Dedifferentiated amniotic fluid mesenchymal stem cell (primary cell): ENCODE results near the gene CD33.
"Not testable (repeated sequence)": the region's sequence is repeated elsewhere in the genome, so short reads cannot be mapped to it uniquely, and the experiment has no call there.

Experiments
- DNase-seq: peaks from one replicate; pipeline ENCODE4 v3.0.0-alpha.2; 2016; ENCODE audit errors: extremely low spot score

The CD33 gene

GRCh38 chr19:51224898-51225393 lies at the start of gene CD33:
CD33 (plus strand) TSS chr19:51225080; CDS start chr19:51225119, 39 bp downstream.
- not testable (repeated sequence) for DNase-seq

GRCh38 chr19:51179256-51179655 lies 45.6 kb upstream of the CD33 start:
- no peak for DNase-seq

- DNase-seq = no peak
Observed at GRCh38 chr19:51181377-51181912, 43.4 kb upstream of the CD33 start.

- DNase-seq = no peak
Observed at GRCh38 chr19:51181913-51182419, 42.9 kb upstream of the CD33 start.

GRCh38 chr19:51183629-51184028 lies 41.3 kb upstream of the CD33 start:
- no peak for DNase-seq

- DNase-seq = no peak
Observed at GRCh38 chr19:51185069-51185867, 39.6 kb upstream of the CD33 start.

GRCh38 chr19:51185868-51186215 lies 39.0 kb upstream of the CD33 start:
- no peak for DNase-seq

GRCh38 chr19:51186323-51186722 lies 38.6 kb upstream of the CD33 start:
- DNase-seq = no peak

GRCh38 chr19:51187395-51188226 lies 37.3 kb upstream of the CD33 start:
- DNase-seq = no peak

GRCh38 chr19:51188227-51188559 lies 36.7 kb upstream of the CD33 start:
- no peak for DNase-seq

- DNase-seq = no peak
Observed at GRCh38 chr19:51192689-51193088, 32.2 kb upstream of the CD33 start.

GRCh38 chr19:51194527-51195315 lies 30.2 kb upstream of the CD33 start:
- DNase-seq = no peak

- no peak for DNase-seq
Observed at GRCh38 chr19:51195316-51195586, 29.6 kb upstream of the CD33 start.

- DNase-seq = no peak
Observed at GRCh38 chr19:51195616-51196015, 29.3 kb upstream of the CD33 start.

GRCh38 chr19:51196181-51196580 lies 28.7 kb upstream of the CD33 start:
- DNase-seq = no peak

- no peak for DNase-seq
Observed at GRCh38 chr19:51198641-51199040, 26.2 kb upstream of the CD33 start.

- no peak for DNase-seq
Observed at GRCh38 chr19:51200071-51200666, 24.7 kb upstream of the CD33 start.

GRCh38 chr19:51201712-51202111 lies 23.2 kb upstream of the CD33 start:
- DNase-seq = no peak

GRCh38 chr19:51203916-51204315 lies 21.0 kb upstream of the CD33 start:
- no peak for DNase-seq

- DNase-seq = no peak
Observed at GRCh38 chr19:51204321-51204720, 20.6 kb upstream of the CD33 start.

GRCh38 chr19:51207747-51208146 lies 17.1 kb upstream of the CD33 start:
- no peak for DNase-seq
